SK-N-SH (cell line): ENCODE measurements around the gene CRELD2. TPM values are rescaled to one million over a fixed set of nuclear protein-coding genes. Genes with fewer than 3 reads are reported as not detected.

ENCODE experiments used
- CTCF ChIA-PET: fragments of 300-600, 350-600 bp; formaldehyde crosslinking; extraction: SDS; loops from one replicate; lab custom pipeline; 2021; lab: Yijun Ruan, JAX
- POLR2A ChIA-PET: fragments of 350-600 bp; sonication (Branson Sonifier 250); formaldehyde crosslinking; extraction: SDS; loops from one replicate; lab custom pipeline; 2020; ENCODE audit warnings: antibody characterized with exemption, inconsistent platforms; lab: Yijun Ruan, JAX
- DNase-seq: peaks from one replicate; pipeline ENCODE4 v3.0.0; 2012
- H2AFZ ChIP-seq: fragments of 200-600 bp; sonication (generic); 2 replicates; pipeline ENCODE4 v1.8.1; 2016; ENCODE audit warnings: antibody characterized with exemption, mild to moderate bottlenecking, low read depth
- H3F3A ChIP-seq: fragments of 200-600 bp; sonication (generic); replicated peaks from 2 replicates; pipeline ENCODE3; 2016; ENCODE audit warnings: antibody characterized with exemption, mild to moderate bottlenecking; ENCODE audit not compliant: insufficient read depth
- H3K27ac ChIP-seq, 2 experiments: fragments of 200-500 bp in 1 of 2; fragments of 200-600 bp in 1 of 2; sonication (Bioruptor generic) in 1 of 2; sonication (generic), shearing (Covaris generic) in 1 of 2; 2 replicates each; pipeline versions ENCODE4 v1.5.1 to v1.6.1; 2014 to 2016; ENCODE audit warnings: low read depth in 2 of 2, inconsistent platforms in 1 of 2, low read length in 1 of 2, mild to moderate bottlenecking in 1 of 2, mixed read lengths in 1 of 2
- H3K27me3 ChIP-seq: fragments of 200-600 bp; sonication (generic), shearing (Covaris generic); 2 replicates; pipeline ENCODE4 v1.6.1; 2016; ENCODE audit warnings: mixed run types; ENCODE audit not compliant: insufficient read depth
- H3K36me3 ChIP-seq, 2 experiments: fragments of 200-500 bp in 1 of 2; fragments of 200-600 bp in 1 of 2; sonication (Bioruptor generic) in 1 of 2; sonication (generic) in 1 of 2; replicated peaks in 1 of 2; 2 replicates each; pipeline versions ENCODE3 to v1.5.1; 2014 to 2016; ENCODE audit warnings: low read length in 1 of 2, mild to moderate bottlenecking in 1 of 2; ENCODE audit not compliant: insufficient read depth in 2 of 2, control insufficient read depth in 1 of 2
- H3K4me1 ChIP-seq, 2 experiments: fragments of 200-500 bp in 1 of 2; fragments of 200-600 bp in 1 of 2; sonication (Bioruptor generic) in 1 of 2; sonication (generic), shearing (Covaris generic) in 1 of 2; 2 replicates each; pipeline versions ENCODE4 v1.5.1 to v1.6.1; 2014 to 2016; ENCODE audit warnings: low read depth in 1 of 2, low read length in 1 of 2, mixed run types in 1 of 2; ENCODE audit not compliant: insufficient read depth in 2 of 2, control insufficient read depth in 1 of 2
- H3K4me2 ChIP-seq: fragments of 200-600 bp; sonication (generic), shearing (Covaris generic); 2 replicates; pipeline ENCODE4 v1.6.1; 2017; ENCODE audit warnings: mixed run types
- H3K4me3 ChIP-seq, 2 experiments: fragments of 200-500 bp in 1 of 2; fragments of 200-600 bp in 1 of 2; sonication (Bioruptor generic) in 1 of 2; sonication (generic), shearing (Covaris generic) in 1 of 2; 2 replicates each; pipeline versions ENCODE4 v1.5.1 to v1.8.1; 2014 to 2016; ENCODE audit warnings: low read depth in 2 of 2, inconsistent platforms in 1 of 2, low read length in 1 of 2, mild to moderate bottlenecking in 1 of 2, mixed read lengths in 1 of 2, moderate library complexity in 1 of 2
- H3K79me2 ChIP-seq: fragments of 200-600 bp; sonication (generic); 2 replicates; pipeline ENCODE4 v1.8.1; 2017; ENCODE audit warnings: mild to moderate bottlenecking; ENCODE audit not compliant: insufficient read depth
- H3K9ac ChIP-seq: fragments of 200-600 bp; sonication (generic); 2 replicates; pipeline ENCODE4 v1.6.1; 2017; ENCODE audit warnings: mixed run types
- H3K9me2 ChIP-seq: fragments of 200-600 bp; sonication (generic); 2 replicates; pipeline ENCODE4 v1.6.1; 2017; ENCODE audit warnings: mixed run types
- H3K9me3 ChIP-seq: fragments of 200-600 bp; sonication (generic); 2 replicates; pipeline ENCODE4 v1.6.1; 2017; ENCODE audit warnings: mixed run types, mild to moderate bottlenecking, moderate library complexity
- H4K20me1 ChIP-seq: fragments of 200-600 bp; sonication (generic); 2 replicates; pipeline ENCODE4 v1.6.1; 2017; ENCODE audit warnings: mild to moderate bottlenecking, mixed run types; ENCODE audit not compliant: insufficient read depth
- EP300 ChIP-seq, 2 experiments: IDR thresholded peaks; 2 replicates each; pipeline versions ENCODE4 v1.4.0 to v1.6.1; 2012; ENCODE audit warnings: borderline replicate concordance in 1 of 2, low read depth in 1 of 2, low read length in 1 of 2
- EZH2phosphoT487 ChIP-seq: fragments of 200-600 bp; sonication (generic); IDR thresholded peaks from 2 replicates; pipeline ENCODE4 v1.6.1; 2017; ENCODE audit warnings: low read depth, mixed run types, mild to moderate bottlenecking, antibody characterized with exemption, moderate library complexity, borderline replicate concordance
- FOSL2 ChIP-seq: IDR thresholded peaks from 2 replicates; pipeline ENCODE4 v1.4.0; 2012; ENCODE audit warnings: low read depth, mild to moderate bottlenecking, moderate library complexity, borderline replicate concordance
- FOXM1 ChIP-seq: IDR thresholded peaks from 2 replicates; pipeline ENCODE4 v1.4.0; 2012; ENCODE audit warnings: low read depth, mild to moderate bottlenecking
- GABPA ChIP-seq: IDR thresholded peaks from 2 replicates; pipeline ENCODE4 v1.4.0; 2012; ENCODE audit warnings: low read depth, mild to moderate bottlenecking
- GATA2 ChIP-seq: sonication (generic); formaldehyde crosslinking; IDR thresholded peaks from 2 replicates; pipeline ENCODE4 v1.5.0; 2020; ENCODE audit warnings: mild to moderate bottlenecking, missing genetic modification reagents
- MEF2A ChIP-seq: IDR thresholded peaks from 2 replicates; pipeline ENCODE4 v1.4.0; 2012; ENCODE audit warnings: low read depth, borderline replicate concordance
- MXI1 ChIP-seq: IDR thresholded peaks from 2 replicates; pipeline ENCODE4 v1.6.1; 2012; ENCODE audit warnings: mild to moderate bottlenecking, low read depth, low read length, improper control_type of control experiment
- NRF1 ChIP-seq: IDR thresholded peaks from 2 replicates; pipeline ENCODE4 v1.6.1; 2012; ENCODE audit warnings: low read depth, mild to moderate bottlenecking, low read length
- POLR2AphosphoS5 ChIP-seq: IDR thresholded peaks from 2 replicates; pipeline ENCODE4 v1.6.1; 2012; ENCODE audit warnings: low read depth, low read length
- RCOR1 ChIP-seq: fragments of 150-350 bp; IDR thresholded peaks from 2 replicates; pipeline ENCODE4 v1.6.1; 2017; ENCODE audit warnings: antibody characterized with exemption, low read length
- RXRA ChIP-seq: IDR thresholded peaks from 2 replicates; pipeline ENCODE4 v1.4.0; 2012; ENCODE audit warnings: low read depth, mild to moderate bottlenecking, borderline replicate concordance
- SMC3 ChIP-seq: IDR thresholded peaks from 2 replicates; pipeline ENCODE4 v1.6.1; 2012; ENCODE audit warnings: low read depth, low read length, improper control_type of control experiment
- TAF1 ChIP-seq: IDR thresholded peaks from 2 replicates; pipeline ENCODE4 v1.6.1; 2012; ENCODE audit warnings: low read depth, mild to moderate bottlenecking, low read length, moderate library complexity, borderline replicate concordance
- TCF12 ChIP-seq: IDR thresholded peaks from 2 replicates; pipeline ENCODE4 v1.4.0; 2012
- TEAD4 ChIP-seq: IDR thresholded peaks from 2 replicates; pipeline ENCODE4 v1.4.0; 2012; ENCODE audit warnings: mild to moderate bottlenecking, borderline replicate concordance; ENCODE audit not compliant: insufficient read depth
- WGBS: methylation state at CpG from one replicate; pipeline ENCODE4 v1.1.6; 2017; ENCODE audit warnings: low lambda C conversion rate; 5-methylcytosine and 5-hydroxymethylcytosine counted together
- polyA plus RNA-seq, 3 experiments: library from polyadenylated mRNA; depleted of rRNA; stranded (reverse); fragments of >200 nt; gene quantifications; 2 replicates each; pipeline ENCODE4 v1.2.3, GENCODE V29; 2012
- TF ChIP-seq, protein P1 (sequence below): IDR thresholded peaks from 2 replicates; pipeline ENCODE4 v1.4.0; 2012; ENCODE audit warnings: low read depth, borderline replicate concordance
- TF ChIP-seq, protein P2 (sequence below): IDR thresholded peaks from 2 replicates; pipeline ENCODE4 v1.6.1; 2012; ENCODE audit warnings: mild to moderate bottlenecking, low read depth, low read length, moderate library complexity
- TF ChIP-seq, protein P3 (sequence below): fragments of 150-350 bp; IDR thresholded peaks from 2 replicates; pipeline ENCODE4 v1.6.1; 2017; ENCODE audit warnings: antibody characterized with exemption, low read length, low read depth, borderline replicate concordance

CRELD2 gene
- polyA plus RNA-seq, 1 of the 3 experiments (the other 2 are of a cell fraction): 113 TPM

DNA sequence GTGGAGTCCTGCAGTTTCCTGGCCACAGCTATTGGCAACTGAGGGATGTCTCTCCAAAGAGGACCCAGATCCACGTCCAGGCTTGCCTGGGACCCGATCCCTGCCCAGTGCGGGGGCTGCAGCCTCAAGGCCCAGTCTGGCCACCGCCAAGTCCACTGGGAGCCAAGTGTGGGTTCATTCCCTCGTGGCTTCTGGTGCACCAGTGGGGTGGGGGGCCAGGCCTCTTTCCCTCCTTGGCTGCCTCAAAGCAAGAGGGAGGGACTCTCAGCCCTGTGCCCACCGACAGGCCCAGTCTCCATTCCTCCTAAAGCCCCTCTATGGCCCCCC, 28.8 kb downstream of the CRELD2 start:
- H3K9me2 ChIP-seq: no peaks in the 10 kb centered on the region
- no peak overlapping the region for H3K27ac ChIP-seq
- peaks cover 5% of the 10 kb centered on the region for H3F3A ChIP-seq
- no peaks in the 10 kb centered on the region for H4K20me1 ChIP-seq
- H3K4me1 ChIP-seq: peaks cover 6 to 15% of the 10 kb centered on the region in 2 experiments
- H3K9ac ChIP-seq: no peak overlapping the region
- TF ChIP-seq TEAD4: no peak
- TF ChIP-seq, protein P1, sequence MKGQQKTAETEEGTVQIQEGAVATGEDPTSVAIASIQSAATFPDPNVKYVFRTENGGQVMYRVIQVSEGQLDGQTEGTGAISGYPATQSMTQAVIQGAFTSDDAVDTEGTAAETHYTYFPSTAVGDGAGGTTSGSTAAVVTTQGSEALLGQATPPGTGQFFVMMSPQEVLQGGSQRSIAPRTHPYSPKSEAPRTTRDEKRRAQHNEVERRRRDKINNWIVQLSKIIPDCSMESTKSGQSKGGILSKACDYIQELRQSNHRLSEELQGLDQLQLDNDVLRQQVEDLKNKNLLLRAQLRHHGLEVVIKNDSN: no peak
- TF ChIP-seq POLR2AphosphoS5: no peak
- no peak for TF ChIP-seq MXI1
- no peak for TF ChIP-seq RXRA
- TF ChIP-seq SMC3: no peak
- TF ChIP-seq EP300 (IDR thresholded peaks at IDR 0.05; ENCODE audit: borderline replicate concordance in 1 of 2, low read depth in 1 of 2, low read length in 1 of 2): no peak
- no peak for TF ChIP-seq GABPA
- TF ChIP-seq FOSL2: no peak
- no peak for TF ChIP-seq FOXM1
- no peak for TF ChIP-seq TCF12
- TF ChIP-seq, protein P2, sequence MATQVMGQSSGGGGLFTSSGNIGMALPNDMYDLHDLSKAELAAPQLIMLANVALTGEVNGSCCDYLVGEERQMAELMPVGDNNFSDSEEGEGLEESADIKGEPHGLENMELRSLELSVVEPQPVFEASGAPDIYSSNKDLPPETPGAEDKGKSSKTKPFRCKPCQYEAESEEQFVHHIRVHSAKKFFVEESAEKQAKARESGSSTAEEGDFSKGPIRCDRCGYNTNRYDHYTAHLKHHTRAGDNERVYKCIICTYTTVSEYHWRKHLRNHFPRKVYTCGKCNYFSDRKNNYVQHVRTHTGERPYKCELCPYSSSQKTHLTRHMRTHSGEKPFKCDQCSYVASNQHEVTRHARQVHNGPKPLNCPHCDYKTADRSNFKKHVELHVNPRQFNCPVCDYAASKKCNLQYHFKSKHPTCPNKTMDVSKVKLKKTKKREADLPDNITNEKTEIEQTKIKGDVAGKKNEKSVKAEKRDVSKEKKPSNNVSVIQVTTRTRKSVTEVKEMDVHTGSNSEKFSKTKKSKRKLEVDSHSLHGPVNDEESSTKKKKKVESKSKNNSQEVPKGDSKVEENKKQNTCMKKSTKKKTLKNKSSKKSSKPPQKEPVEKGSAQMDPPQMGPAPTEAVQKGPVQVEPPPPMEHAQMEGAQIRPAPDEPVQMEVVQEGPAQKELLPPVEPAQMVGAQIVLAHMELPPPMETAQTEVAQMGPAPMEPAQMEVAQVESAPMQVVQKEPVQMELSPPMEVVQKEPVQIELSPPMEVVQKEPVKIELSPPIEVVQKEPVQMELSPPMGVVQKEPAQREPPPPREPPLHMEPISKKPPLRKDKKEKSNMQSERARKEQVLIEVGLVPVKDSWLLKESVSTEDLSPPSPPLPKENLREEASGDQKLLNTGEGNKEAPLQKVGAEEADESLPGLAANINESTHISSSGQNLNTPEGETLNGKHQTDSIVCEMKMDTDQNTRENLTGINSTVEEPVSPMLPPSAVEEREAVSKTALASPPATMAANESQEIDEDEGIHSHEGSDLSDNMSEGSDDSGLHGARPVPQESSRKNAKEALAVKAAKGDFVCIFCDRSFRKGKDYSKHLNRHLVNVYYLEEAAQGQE: no peak
- TF ChIP-seq, protein P3, sequence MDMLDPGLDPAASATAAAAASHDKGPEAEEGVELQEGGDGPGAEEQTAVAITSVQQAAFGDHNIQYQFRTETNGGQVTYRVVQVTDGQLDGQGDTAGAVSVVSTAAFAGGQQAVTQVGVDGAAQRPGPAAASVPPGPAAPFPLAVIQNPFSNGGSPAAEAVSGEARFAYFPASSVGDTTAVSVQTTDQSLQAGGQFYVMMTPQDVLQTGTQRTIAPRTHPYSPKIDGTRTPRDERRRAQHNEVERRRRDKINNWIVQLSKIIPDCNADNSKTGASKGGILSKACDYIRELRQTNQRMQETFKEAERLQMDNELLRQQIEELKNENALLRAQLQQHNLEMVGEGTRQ: no peak
- no peak for TF ChIP-seq MEF2A
- TF ChIP-seq RCOR1: no peak
- TF ChIP-seq GATA2 (CRISPR knock-in tag): no peak
- no peak for TF ChIP-seq EZH2phosphoT487
- TF ChIP-seq NRF1: no peak
- no peak for TF ChIP-seq TAF1
- TF ChIP-seq, all 33 proteins: peak for 0
- Histone ChIP-seq H3K4me3 (no peak overlapping the region), H3K9me3 (no peaks in the 10 kb centered on the region), H3K27me3 (no peaks in the 10 kb centered on the region), H2AFZ (no peak overlapping the region), H3K36me3 (no peaks in the 10 kb centered on the region), H3K79me2 (no peaks in the 10 kb centered on the region), H3K4me2 (no peak overlapping the region)
- no peak for DNase-seq
- POLR2A ChIA-PET: interaction anchor here (1.3 kb wide), 1 partner anchor 12 kb away, joined by 3 read pairs; no protein-coding TSS in a partner anchor
- 90% methylated on average over 2 of the region's 6 CpGs for WGBS
- CTCF ChIA-PET: interaction anchor here (0.6 to 2.4 kb wide), 4 partner anchors 16 to 83 kb away, joined by 3 to 8 read pairs (median 4); no protein-coding TSS in a partner anchor
